HepG2 (cell line): ENCODE measurements around the gene ANKRD35. TPM values are rescaled to one million over a fixed set of nuclear protein-coding genes. Genes with fewer than 3 reads are reported as not detected.

Source experiments
- ELF1 ChIP-seq: sonication (generic); formaldehyde crosslinking; IDR thresholded peaks from 2 replicates; pipeline ENCODE4 v1.4.0; 2020; ENCODE audit warnings: missing genetic modification reagents
- EP300 ChIP-seq, 3 experiments: sonication (generic) in 1 of 3; formaldehyde crosslinking in 1 of 3; IDR thresholded peaks; 2 replicates each; pipeline versions ENCODE4 v1.5.1 to v1.6.1; 2011 to 2020; ENCODE audit warnings: low read depth in 2 of 3, low read length in 2 of 3, borderline replicate concordance in 1 of 3, improper control_type of control experiment in 1 of 3, mild to moderate bottlenecking in 1 of 3, missing genetic modification reagents in 1 of 3, moderate library complexity in 1 of 3
- GLI4 ChIP-seq: sonication (generic); formaldehyde crosslinking; IDR thresholded peaks from 2 replicates; pipeline ENCODE4 v1.5.1; 2020; ENCODE audit warnings: missing genetic modification reagents, mild to moderate bottlenecking, moderate library complexity, borderline replicate concordance
- HMG20A ChIP-seq: IDR thresholded peaks from 2 replicates; pipeline ENCODE4 v1.6.1; 2016; ENCODE audit warnings: borderline replicate concordance
- HNRNPH1 ChIP-seq: fragments of 200-400 bp; formaldehyde crosslinking; optimal IDR thresholded peaks from 2 replicates; pipeline ENCODE3; 2017; ENCODE audit warnings: mild to moderate bottlenecking, low read depth, low read length
- KDM3A ChIP-seq: IDR thresholded peaks from 2 replicates; pipeline ENCODE4 v1.6.1; 2018; ENCODE audit warnings: low read depth, missing compliant biosample characterization
- NR2F1 ChIP-seq, 2 experiments: fragments of 450-650 bp in 1 of 2; formaldehyde crosslinking in 1 of 2; IDR thresholded peaks; 2 replicates each; pipeline versions ENCODE4 v1.5.0 to v1.6.1; 2016 to 2020; ENCODE audit warnings: mild to moderate bottlenecking in 1 of 2, missing compliant biosample characterization in 1 of 2, missing genetic modification reagents in 1 of 2, moderate library complexity in 1 of 2
- NR2F6 ChIP-seq, 2 experiments: IDR thresholded peaks; 2 replicates each; pipeline ENCODE4 v1.6.1; 2016; ENCODE audit warnings: antibody characterized with exemption in 1 of 2, mild to moderate bottlenecking in 1 of 2
- SAP130 ChIP-seq: IDR thresholded peaks from 2 replicates; pipeline ENCODE4 v1.6.1; 2016; ENCODE audit warnings: low read depth
- TEAD2 ChIP-seq: sonication (generic); formaldehyde crosslinking; IDR thresholded peaks from 2 replicates; pipeline ENCODE4 v1.9.0; 2021; ENCODE audit warnings: missing genetic modification reagents
- TFAP4 ChIP-seq: sonication (generic); IDR thresholded peaks from 2 replicates; pipeline ENCODE4 v1.6.1; 2016; ENCODE audit warnings: low read depth, borderline replicate concordance
- YEATS4 ChIP-seq: sonication (generic); formaldehyde crosslinking; IDR thresholded peaks from 2 replicates; pipeline ENCODE4 v1.4.0; 2020; ENCODE audit warnings: missing genetic modification reagents, borderline replicate concordance
- ZNF274 ChIP-seq: sonication (generic); formaldehyde crosslinking; IDR thresholded peaks from 2 replicates; pipeline ENCODE4 v1.5.1; 2020; ENCODE audit warnings: mild to moderate bottlenecking, missing genetic modification reagents
- ZNF281 ChIP-seq: sonication (generic); formaldehyde crosslinking; IDR thresholded peaks from 2 replicates; pipeline ENCODE4 v1.4.0; 2020; ENCODE audit warnings: missing genetic modification reagents, borderline replicate concordance
- ZNF564 ChIP-seq: sonication (generic); formaldehyde crosslinking; IDR thresholded peaks from 2 replicates; pipeline ENCODE4 v1.8.1; 2023; ENCODE audit warnings: mild to moderate bottlenecking, missing genetic modification reagents
- ZNF572 ChIP-seq: sonication (generic); formaldehyde crosslinking; IDR thresholded peaks from 2 replicates; pipeline ENCODE4 v1.5.1; 2020; ENCODE audit warnings: mild to moderate bottlenecking, missing genetic modification reagents
- ZNF703 ChIP-seq: sonication (generic); formaldehyde crosslinking; IDR thresholded peaks from 2 replicates; pipeline ENCODE4 v1.5.1; 2020; ENCODE audit warnings: missing genetic modification reagents, mild to moderate bottlenecking, moderate library complexity, borderline replicate concordance
- ZNF792 ChIP-seq: IDR thresholded peaks from 2 replicates; pipeline ENCODE4 v1.6.1; 2016
- polyA plus RNA-seq, 8 experiments: library from polyadenylated mRNA; depleted of rRNA in 3 of 8; stranded (reverse) in 7 of 8; unstranded in 1 of 8; fragments of >200 nt; fragmentation: Illumina TruSeq in 4 of 8; extraction: Trizol in 4 of 8; gene quantifications; 2 replicates each; pipeline versions ENCODE4 v1.2.1 to v1.2.3, GENCODE V29; 2011 to 2016; ENCODE audit warnings: low read depth in 4 of 8, missing spikeins in 1 of 8, mixed read lengths in 1 of 8; ENCODE audit not compliant: insufficient read depth in 1 of 8
- total RNA-seq, 5 experiments: library from RNA; depleted of rRNA; stranded (reverse); fragments of >200 nt; fragmentation: Illumina TruSeq; extraction: Trizol; gene quantifications; 2 replicates each; pipeline ENCODE4 v1.2.3, GENCODE V29; 2016; ENCODE audit warnings: low read depth in 1 of 5
- TF ChIP-seq, protein P1 (sequence below): sonication (generic); formaldehyde crosslinking; IDR thresholded peaks from 2 replicates; pipeline ENCODE4 v1.4.0; 2020; ENCODE audit warnings: missing genetic modification reagents
- TF ChIP-seq, protein P2 (sequence below): sonication (generic); formaldehyde crosslinking; IDR thresholded peaks from 2 replicates; pipeline ENCODE4 v1.5.1; 2020; ENCODE audit warnings: mild to moderate bottlenecking, moderate library complexity, missing genetic modification reagents
- TF ChIP-seq, protein P3 (sequence below): sonication (generic); formaldehyde crosslinking; IDR thresholded peaks from 2 replicates; pipeline ENCODE4 v1.4.0; 2020; ENCODE audit warnings: missing genetic modification reagents, borderline replicate concordance

Gene ANKRD35
- total and polyA plus RNA-seq, 2 of the 13 experiments (the other 11 are each of a cell fraction or from before 2014, with no cell fraction given), result 0.02 TPM; not detected in 1

DNA sequence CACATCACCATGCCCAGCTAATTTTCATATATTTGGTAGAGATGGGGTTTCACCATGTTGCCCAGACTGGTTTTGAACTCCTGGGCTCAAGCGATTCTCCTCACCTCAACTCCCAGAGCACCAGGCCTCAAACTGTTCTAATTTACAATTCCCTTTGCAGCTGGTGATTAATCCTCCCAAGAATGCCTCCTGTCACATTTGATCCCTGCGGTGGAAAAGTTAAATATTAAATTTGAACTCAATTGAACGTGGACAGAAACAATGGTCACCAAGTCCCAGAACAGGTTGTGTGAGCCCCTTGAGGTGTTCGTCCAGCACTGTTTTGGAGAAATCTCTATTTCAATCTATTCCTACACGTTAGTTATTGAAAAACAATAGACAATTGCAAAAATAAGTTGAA is 2.0 kb upstream of the ANKRD35 start (continued):
- TF ChIP-seq, protein P1, sequence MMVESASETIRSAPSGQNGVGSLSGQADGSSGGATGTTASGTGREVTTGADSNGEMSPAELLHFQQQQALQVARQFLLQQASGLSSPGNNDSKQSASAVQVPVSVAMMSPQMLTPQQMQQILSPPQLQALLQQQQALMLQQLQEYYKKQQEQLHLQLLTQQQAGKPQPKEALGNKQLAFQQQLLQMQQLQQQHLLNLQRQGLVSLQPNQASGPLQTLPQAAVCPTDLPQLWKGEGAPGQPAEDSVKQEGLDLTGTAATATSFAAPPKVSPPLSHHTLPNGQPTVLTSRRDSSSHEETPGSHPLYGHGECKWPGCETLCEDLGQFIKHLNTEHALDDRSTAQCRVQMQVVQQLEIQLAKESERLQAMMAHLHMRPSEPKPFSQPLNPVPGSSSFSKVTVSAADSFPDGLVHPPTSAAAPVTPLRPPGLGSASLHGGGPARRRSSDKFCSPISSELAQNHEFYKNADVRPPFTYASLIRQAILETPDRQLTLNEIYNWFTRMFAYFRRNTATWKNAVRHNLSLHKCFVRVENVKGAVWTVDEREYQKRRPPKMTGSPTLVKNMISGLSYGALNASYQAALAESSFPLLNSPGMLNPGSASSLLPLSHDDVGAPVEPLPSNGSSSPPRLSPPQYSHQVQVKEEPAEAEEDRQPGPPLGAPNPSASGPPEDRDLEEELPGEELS (CRISPR knock-in tag), result no peak
- TF ChIP-seq ZNF564 (CRISPR knock-in tag) (no peak), TEAD2 (CRISPR knock-in tag) (no peak), SAP130 (CRISPR knock-in tag) (peak; percentile 49; the same call in 1 of the 2 replicates), ZNF703 (CRISPR knock-in tag) (no peak), HNRNPH1 (no peak), ZNF572 (no peak), ZNF792 (CRISPR knock-in tag) (0 out of 2 replicates have a peak, but pooled peaks have one; percentile 18), KDM3A (CRISPR knock-in tag) (no peak), ZNF274 (CRISPR knock-in tag) (no peak), HMG20A (CRISPR knock-in tag) (0 out of 2 replicates have a peak, but pooled peaks have one; percentile 18), ZNF281 (no peak), GLI4 (no peak), NR2F1 (CRISPR knock-in tag; IDR thresholded peaks at IDR 0.05) (no peak), ELF1 (CRISPR knock-in tag) (no peak), EP300 (IDR thresholded peaks at IDR 0.05; ENCODE audit: low read depth in 2 of 2, low read length in 2 of 2) (no peak), EP300 (CRISPR knock-in tag; IDR thresholded peaks at IDR 0.05; ENCODE audit: borderline replicate concordance) (no peak), NR2F6 (IDR thresholded peaks at IDR 0.05) (no peak), NR2F6 (CRISPR knock-in tag; IDR thresholded peaks at IDR 0.05) (no peak), TFAP4 (peak; percentile 34; the same call in 1 of the 2 replicates), YEATS4 (no peak)
- TF ChIP-seq, protein P2, sequence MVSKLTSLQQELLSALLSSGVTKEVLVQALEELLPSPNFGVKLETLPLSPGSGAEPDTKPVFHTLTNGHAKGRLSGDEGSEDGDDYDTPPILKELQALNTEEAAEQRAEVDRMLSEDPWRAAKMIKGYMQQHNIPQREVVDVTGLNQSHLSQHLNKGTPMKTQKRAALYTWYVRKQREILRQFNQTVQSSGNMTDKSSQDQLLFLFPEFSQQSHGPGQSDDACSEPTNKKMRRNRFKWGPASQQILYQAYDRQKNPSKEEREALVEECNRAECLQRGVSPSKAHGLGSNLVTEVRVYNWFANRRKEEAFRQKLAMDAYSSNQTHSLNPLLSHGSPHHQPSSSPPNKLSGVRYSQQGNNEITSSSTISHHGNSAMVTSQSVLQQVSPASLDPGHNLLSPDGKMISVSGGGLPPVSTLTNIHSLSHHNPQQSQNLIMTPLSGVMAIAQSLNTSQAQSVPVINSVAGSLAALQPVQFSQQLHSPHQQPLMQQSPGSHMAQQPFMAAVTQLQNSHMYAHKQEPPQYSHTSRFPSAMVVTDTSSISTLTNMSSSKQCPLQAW (CRISPR knock-in tag), result no peak
- TF ChIP-seq, protein P3, sequence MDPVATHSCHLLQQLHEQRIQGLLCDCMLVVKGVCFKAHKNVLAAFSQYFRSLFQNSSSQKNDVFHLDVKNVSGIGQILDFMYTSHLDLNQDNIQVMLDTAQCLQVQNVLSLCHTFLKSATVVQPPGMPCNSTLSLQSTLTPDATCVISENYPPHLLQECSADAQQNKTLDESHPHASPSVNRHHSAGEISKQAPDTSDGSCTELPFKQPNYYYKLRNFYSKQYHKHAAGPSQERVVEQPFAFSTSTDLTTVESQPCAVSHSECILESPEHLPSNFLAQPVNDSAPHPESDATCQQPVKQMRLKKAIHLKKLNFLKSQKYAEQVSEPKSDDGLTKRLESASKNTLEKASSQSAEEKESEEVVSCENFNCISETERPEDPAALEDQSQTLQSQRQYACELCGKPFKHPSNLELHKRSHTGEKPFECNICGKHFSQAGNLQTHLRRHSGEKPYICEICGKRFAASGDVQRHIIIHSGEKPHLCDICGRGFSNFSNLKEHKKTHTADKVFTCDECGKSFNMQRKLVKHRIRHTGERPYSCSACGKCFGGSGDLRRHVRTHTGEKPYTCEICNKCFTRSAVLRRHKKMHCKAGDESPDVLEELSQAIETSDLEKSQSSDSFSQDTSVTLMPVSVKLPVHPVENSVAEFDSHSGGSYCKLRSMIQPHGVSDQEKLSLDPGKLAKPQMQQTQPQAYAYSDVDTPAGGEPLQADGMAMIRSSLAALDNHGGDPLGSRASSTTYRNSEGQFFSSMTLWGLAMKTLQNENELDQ (CRISPR knock-in tag), result no peak
